ENCODE results near the gene CNN2.

CNN2 gene

DNA sequence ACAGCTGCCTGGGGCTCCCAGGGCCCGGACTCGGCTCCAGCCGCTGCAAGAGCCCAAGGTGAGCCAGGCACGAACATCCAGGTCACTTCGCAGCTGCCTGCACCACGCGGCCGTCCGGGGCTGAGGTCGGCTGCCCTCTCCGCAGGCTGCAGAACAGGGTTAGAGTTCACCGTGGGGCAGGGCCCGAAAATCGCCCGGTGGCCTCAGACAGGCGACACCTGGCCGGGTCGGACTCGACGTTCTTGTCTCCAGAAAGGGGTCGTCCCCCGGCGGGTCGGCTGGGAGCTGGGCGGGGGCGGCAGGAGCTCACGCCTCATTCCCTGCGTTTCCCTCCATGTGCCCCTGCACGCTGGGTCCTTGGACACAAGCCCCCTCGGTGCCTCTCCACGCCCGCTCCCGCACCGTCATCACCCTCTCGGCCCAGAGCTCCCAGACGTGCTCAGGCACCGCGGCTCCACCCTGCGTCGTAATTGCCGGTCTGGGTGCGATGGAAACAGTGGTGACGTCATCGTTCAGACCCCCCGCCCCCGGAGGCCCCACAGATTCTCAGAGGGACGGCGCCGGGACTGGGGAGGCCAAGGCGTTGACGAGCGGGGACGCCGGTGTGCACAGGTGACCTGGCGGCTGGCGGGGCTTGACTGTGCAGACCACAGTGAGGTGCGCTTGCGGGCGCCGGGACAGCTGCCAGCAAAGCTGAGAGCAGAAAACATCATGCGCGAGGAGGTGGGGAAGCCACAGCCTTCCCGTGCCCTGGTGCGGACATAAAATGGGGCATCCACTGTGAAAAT, 30.2 kb upstream of the CNN2 start:
- DNase-seq, result peak; percentile 93

DNA sequence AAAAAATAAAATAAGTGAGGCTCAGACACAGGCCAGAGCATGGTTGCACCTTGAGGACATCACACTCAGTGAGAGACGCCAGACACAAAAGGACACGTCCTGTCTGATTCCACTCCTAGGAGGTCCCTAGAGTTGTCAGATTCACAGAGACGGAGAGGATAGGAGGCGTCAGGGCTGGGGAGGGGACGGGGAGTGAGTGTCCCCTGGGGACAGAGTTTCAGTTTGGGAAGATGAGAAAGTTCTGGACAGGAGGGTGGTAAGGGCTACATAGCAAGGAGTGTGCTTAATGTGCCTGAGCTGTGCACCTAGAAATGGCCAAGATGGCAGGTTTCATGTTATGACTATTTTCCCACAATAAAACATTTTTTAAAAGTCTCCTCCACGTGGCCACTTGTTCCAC, 28.3 kb upstream of the CNN2 start:
- DNase-seq, result no peak

DNA sequence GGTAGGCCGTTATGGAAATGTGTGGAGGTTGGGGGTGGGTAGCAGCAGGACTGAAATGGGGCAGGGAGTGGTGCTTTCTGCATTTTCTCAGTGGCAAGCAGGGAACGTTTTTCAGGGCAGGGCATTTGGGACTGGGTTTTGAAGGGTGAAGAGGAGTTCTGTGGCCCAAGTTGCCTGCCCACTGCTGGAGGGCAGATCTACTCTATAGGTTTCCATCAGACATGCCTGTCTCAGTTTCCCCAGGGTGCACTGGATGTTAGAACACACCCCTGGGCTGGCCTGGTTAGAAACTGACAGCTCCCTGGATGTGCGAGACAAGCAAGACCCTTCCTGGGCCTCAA, 27.1 kb upstream of the CNN2 start:
- DNase-seq, result no peak

DNA sequence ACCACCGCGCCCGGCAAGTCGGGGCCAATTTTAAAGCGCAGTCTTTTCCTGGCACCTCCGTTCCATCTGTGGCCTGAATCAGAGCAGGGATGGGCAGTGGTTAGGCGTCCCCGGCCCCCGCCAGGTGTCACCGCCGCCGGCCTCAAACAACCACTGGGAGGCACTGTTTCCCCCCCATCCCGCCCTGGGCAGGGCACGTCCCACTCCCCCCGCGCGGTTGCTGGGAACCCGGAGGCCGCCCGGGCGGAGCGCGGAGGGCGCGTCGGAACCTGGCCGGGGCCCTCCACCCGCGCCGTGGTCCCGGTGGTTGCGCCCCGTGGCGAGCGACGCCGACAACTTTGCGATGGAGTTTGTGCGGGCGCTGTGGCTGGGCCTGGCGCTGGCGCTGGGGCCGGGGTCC, 26.3 kb upstream of the CNN2 start, which contains the start of gene GRIN3B:
Gene GRIN3B (plus strand): TSS at position 325 of the 400 bp plus-strand sequence. CDS start 19 bp downstream, at position 344.
- DNase-seq, result peak; percentile 75

DNA sequence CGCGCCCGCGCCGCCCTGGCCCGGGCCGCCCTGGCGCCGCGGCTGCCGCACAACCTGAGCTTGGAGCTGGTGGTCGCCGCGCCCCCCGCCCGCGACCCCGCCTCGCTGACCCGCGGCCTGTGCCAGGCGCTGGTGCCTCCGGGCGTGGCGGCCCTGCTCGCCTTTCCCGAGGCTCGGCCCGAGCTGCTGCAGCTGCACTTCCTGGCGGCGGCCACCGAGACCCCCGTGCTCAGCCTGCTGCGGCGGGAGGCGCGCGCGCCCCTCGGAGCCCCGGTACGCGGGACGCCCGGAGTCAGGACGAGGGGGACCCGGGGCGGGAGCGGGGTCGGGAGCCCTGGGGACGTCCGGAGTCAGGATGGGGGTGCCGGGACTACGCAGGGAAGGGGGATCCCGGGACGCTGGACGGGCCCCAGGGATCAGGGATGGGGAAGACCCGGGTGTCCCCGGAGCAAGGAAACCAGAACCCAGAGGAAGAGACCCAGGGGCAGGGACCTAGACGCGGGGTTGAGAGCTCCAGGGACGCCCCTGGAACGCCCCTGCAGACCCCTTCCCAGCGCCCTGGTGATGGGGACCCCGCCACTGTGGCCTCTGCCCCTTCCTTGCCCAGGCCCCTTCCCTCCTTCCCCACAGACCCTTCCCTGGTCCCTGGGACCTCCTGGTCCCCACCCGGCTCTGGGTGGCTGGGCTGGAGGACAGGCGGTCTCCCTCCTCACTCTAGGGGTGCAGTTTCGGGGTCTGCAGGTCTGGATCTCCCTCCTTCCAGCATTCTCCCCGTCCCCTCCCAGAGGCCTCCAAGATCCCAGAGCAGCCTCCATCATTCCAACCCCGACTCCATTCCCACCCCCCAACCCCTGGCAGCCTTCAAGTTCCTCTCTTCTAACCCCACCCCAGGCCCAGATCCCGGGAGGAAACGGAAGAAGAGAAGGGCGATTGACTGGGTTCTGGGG, 25.5 kb upstream of the CNN2 start:
- no peak for DNase-seq

DNA sequence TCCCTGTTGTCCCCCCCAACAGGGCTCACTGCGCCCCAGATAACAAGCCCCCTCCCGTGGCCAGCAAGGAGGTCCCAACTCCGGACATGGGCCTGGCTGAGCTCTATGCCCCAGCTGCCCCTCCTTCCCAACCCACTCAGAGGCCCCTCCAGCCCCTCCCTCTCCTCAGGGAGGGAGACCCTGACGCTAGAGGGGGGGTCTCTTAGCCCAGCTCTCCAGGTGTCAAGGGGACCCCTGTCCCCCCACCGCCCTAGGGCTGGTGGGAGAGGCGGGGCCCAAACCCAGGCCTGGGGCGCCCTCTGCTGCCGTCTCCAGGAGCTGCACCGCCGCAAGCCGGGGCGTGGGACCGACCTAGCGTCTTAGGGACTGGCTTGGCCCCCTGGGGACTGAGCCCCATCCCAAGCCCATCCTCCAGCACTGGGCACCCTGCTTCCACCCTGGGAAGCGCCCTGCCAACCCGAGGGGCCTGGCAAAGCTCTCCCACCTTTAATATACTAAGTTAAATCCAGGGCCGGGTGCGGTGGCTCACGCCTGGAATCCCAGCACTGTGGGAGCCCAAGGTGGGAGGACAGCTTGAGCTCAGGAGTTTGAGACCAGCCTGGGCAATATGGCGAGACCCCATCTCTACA, 24.8 kb upstream of the CNN2 start:
- peak; percentile 85 for DNase-seq

DNA sequence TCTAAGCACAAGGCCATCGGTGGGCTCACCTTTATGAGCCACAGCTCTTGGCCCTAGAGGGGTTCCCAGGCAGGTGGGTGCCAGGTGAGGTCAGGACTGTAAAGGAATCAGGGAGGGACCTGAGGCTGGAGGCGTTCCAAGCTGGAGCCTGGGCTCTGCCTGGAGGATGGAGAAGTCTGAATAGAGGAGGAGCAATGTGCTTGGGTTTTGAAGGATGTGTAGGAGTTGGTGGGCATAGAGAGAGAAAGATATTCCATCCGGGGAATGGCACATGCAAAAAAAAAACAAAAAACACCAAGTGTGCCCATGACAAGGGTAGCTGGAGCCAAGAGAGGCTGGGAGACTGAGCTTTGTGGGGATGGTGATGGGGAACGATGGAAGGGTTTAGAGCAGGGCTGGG, 23.8 kb upstream of the CNN2 start:
- no peak for DNase-seq

DNA sequence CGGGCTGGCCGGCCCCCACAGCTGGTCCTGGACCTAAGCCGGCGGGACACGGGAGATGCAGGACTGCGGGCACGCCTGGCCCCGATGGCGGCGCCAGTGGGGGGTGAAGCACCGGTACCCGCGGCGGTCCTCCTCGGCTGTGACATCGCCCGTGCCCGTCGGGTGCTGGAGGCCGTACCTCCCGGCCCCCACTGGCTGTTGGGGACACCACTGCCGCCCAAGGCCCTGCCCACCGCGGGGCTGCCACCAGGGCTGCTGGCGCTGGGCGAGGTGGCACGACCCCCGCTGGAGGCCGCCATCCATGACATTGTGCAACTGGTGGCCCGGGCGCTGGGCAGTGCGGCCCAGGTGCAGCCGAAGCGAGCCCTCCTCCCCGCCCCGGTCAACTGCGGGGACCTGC, 23.1 kb upstream of the CNN2 start:
- DNase-seq, result no peak

DNA sequence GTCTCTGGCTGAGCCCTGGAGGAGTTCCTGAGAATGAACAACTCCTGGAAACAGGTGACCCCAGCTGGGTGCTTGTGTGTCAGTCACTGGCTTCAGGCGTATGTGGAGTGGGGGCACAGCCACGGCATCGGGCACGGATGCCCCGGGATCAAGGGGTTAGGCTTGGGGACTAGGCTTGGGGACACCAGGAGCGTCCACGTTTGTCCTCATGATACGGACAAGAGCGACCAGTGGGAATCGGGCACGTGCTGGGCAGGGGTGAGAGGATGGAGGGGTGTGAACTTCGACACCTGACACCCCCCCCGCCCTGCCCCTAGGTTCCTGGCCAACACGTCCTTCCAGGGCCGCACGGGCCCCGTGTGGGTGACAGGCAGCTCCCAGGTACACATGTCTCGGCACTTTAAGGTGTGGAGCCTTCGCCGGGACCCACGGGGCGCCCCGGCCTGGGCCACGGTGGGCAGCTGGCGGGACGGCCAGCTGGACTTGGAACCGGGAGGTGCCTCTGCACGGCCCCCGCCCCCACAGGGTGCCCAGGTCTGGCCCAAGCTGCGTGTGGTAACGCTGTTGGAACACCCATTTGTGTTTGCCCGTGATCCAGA, 22.1 kb upstream of the CNN2 start:
- no peak for DNase-seq

DNA sequence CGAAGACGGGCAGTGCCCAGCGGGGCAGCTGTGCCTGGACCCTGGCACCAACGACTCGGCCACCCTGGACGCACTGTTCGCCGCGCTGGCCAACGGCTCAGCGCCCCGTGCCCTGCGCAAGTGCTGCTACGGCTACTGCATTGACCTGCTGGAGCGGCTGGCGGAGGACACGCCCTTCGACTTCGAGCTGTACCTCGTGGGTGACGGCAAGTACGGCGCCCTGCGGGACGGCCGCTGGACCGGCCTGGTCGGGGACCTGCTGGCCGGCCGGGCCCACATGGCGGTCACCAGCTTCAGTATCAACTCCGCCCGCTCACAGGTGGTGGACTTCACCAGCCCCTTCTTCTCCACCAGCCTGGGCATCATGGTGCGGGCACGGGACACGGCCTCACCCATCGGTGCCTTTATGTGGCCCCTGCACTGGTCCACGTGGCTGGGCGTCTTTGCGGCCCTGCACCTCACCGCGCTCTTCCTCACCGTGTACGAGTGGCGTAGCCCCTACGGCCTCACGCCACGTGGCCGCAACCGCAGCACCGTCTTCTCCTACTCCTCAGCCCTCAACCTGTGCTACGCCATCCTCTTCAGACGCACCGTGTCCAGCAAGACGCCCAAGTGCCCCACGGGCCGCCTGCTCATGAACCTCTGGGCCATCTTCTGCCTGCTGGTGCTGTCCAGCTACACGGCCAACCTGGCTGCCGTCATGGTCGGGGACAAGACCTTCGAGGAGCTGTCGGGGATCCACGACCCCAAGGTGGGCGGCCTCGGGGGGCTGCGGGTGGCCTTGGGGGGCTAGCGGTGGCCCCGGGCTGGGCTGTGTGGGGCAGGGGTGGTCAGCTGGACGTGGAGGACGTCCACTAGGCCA, 21.4 kb upstream of the CNN2 start:
- no peak for DNase-seq

DNA sequence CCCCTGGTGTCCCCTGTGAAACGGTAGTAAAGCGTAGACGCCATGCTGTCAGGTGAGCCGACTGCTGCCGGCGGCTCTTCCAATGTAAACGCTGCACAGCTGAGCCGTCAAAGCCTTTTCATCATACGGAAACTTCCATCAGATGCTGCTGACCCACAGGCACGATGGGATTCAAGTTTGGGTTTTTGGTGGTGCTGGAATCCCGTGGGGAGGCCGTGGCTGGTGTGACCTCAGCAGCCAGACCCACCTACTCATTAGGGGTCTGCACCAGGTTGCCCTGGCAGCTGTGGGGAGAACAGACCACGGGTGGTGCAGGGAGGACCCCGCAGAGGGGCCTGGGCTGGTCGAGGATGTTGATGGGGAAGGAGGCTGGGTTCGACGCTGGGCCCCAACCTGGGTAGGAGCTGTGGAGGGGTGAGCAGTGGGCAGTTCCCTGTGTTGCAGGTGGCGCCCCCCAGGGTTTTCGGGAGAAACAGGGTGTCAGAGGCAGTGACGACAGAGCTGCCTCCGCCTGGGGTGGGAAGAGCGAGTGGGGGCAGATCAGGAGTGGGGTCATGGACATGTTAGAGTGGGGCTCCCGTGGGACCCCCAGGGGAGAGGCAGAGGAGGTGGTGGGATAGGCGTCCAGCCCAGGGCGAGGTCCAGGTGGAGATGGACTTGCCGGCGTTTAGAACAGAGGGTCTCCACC, 19.6 kb upstream of the CNN2 start:
- DNase-seq, result no peak

DNA sequence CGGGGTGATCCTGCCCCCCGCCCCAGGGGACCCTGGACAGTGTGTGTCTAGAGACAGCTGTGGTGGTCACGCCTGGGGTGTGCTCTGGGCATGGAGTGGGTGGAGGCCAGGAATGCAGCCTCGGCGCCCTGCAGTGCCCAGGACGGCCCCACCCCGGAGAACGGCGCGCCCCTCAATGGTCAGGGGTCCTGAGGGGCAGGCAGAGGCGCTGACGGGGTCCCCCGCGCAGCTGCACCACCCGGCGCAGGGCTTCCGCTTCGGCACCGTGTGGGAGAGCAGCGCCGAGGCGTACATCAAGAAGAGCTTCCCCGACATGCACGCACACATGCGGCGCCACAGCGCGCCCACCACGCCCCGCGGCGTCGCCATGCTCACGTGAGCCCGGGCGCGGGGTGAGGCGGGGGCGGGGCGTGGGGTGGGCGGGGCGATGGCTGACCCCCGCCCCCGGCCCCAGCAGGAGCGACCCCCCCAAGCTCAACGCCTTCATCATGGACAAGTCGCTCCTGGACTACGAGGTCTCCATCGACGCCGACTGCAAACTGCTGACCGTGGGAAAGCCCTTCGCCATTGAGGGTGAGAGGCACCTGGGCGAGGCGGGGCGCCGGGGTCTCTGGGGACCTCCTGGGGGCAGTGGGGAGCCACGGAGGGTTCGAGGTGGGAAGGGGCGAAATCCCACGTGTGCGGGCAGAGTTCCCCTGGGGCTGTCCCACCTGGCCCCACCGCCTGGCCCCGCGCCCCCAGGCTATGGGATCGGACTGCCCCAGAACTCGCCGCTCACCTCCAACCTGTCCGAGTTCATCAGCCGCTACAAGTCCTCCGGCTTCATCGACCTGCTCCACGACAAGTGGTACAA, 18.8 kb upstream of the CNN2 start:
- DNase-seq, result no peak

DNA sequence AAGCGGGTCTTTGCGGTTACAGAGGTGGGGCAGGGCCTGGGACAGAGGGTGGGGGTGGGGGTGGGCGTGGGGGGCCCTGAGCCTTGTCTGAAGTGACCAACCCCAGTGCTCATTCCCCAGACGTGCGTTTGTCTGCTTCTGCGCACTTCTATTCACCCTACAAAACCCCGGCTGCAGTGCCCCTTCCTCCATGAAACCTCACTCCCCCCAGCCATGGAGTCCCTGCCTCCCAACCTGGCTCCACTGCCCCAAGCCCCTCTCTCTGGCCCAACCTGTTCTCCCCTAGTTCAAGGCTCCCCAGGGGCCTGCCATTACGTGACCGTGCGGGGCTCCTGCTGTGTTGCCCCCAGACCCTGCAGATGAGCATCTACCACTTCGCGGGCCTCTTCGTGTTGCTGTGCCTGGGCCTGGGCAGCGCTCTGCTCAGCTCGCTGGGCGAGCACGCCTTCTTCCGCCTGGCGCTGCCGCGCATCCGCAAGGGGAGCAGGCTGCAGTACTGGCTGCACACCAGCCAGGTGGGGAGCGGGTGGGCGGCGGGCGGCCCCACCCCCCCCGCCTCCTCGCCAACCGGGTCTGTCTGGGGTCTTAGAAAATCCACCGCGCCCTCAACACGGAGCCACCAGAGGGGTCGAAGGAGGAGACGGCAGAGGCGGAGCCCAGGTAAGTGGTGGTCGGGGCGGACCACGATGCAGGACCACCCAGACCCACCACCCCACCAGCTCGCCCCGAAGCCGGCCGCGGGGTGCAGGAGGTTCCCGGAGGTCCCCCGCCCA, 18.0 kb upstream of the CNN2 start:
- DNase-seq, result no peak

DNA sequence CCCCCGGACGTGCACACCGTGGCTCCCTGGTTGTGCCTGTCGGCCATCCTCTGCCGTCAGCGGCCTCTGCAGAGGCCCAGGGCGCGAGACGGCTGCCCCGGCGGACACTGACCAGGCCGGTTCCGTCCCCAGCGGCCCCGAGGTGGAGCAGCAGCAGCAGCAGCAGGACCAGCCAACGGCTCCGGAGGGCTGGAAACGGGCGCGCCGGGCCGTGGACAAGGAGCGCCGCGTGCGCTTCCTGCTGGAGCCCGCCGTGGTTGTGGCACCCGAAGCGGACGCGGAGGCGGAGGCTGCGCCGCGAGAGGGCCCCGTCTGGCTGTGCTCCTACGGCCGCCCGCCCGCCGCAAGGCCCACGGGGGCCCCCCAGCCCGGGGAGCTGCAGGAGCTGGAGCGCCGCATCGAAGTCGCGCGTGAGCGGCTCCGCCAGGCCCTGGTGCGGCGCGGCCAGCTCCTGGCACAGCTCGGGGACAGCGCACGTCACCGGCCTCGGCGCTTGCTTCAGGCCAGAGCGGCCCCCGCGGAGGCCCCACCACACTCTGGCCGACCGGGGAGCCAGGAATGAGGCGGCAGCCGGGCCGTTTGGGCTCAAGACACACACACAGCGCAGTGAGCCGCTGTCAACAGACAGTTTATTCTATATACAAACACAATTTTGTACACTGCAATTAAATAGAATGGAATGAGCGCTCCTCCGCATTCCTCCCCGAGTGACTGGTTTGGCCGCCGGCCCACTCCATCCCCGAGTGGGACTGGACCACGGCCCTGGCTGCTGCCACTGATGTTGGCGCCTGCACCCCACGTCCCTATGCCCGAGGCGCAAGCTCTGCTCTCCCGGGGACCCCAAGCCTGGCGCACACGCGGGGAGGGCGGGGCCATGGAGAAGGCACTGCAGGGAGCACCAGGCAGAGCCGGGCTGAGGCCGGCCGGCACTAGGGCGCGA, 17.1 kb upstream of the CNN2 start:
- no peak for DNase-seq

DNA sequence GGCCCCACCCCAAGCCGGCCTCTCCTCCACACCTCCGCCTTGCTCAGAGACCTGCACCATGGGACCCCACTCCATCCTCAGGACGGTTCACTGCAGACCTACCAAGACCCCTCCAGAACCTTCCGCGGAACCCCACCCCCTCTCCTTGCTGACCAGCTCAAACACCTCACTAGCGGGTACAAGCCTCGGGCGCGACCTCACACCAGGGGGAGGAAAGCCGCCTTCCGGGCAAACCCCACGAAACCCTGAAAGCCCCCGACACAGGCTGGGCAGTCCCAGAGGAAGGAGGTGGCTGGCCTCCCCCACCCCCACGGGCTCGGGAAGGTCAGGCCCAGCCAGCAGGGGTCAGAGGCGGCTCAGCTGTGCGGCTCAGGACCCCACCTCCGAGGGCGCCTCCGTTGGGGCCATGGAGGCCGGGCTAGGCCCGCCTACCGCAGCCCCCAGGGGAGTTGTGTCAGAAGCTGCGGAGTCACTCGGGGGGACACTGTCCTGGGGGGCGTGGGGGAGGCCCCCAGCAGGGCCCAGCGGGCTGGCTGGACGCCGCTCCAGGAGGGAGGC, 16.3 kb upstream of the CNN2 start:
- DNase-seq, result no peak

DNA sequence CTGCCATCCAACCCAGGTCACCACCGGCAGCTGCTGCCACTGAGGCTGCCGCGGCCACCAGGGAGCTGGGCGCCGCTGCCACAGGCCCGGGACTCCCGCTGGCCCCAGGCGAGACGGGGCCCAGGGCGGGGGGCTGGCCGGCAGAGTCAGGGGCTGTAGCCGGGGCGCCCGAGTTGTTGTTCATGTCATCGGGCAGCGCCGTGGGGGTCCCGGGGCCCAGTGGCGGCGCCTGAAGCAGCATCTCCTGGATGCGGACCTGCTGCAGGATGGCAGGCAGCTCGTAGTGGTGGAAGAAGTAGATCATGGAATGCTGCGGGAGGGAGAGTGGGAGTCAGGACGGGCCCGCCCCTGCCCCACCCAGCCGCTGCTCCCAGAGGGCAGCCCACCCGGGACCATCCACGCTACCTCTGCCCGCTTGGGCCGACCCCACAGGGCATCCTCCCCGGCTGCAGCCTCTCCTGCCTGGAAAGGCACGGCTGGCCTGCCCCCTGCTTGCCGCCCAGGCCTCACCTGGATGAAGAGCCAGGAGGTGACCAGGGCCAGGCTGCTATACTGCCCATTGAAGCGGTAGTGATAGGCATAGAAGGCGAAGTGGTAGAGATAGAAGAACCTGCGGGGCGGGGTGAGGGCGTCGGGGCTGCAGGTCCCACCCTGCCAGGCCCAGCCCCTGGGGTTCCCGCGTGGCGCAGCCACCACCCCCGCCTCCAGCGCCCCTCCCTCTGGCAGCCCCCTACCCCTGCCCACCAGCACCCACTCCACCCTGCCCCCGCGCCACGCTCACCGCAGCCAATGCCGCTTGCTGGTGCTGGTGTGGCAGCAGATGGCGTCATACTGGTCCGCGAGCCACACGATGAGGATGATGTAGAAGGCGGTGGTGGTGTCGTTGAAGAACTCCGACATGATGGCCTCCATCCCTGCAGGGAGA, 15.6 kb upstream of the CNN2 start:
- no peak for DNase-seq

DNA sequence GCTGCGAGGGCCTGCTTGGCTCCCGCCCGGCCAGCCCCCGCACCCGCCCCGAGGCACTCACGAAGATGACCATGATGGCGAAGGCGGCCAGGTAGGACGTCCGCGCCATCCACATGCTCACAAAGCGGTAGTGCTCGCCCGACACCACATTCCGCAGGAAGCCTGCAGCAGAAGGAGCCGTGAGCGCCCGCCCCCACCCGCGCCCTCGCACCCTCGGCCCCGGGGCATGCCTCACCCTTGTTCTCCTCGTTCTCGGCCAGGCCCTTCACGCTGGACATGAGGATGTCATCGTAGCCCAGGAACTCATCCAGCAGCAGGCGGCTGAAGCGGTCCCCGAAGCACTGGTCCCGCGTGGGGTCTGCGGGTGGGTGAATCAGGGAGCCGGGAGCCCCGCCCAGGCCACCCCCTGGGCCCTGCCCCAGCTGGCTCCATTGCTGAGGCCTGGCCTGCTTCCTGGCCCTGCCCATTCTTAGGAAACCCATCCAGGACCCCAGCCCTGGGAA, 14.5 kb upstream of the CNN2 start:
- no peak for DNase-seq
